Stomach (tissue), 9 donors: Measurements from ENCODE around the gene NKTR. TPM values are rescaled to one million over a fixed set of nuclear protein-coding genes. Genes with fewer than 3 reads are reported as not detected.

ENCODE experiments used
- DNase-seq, 2 donors: peaks; one replicate each; pipeline versions ENCODE4 v3.0.0 to v3.0.0-alpha.2; 2013 to 2019
- H3K27ac ChIP-seq, 5 donors: fragments of 200-600 bp in 4 of 5; sonication (generic) in 4 of 5; one replicate each; pipeline ENCODE4 v1.5.1; 2013 to 2019; ENCODE audit warnings: mild to moderate bottlenecking in 1 of 5, moderate library complexity in 1 of 5
- H3K27me3 ChIP-seq, 3 donors: fragments of 200-600 bp; sonication (generic); one replicate each; pipeline ENCODE4 v1.5.1; 2017 to 2019; ENCODE audit warnings: mixed run types in 1 of 3
- H3K36me3 ChIP-seq, 4 donors: fragments of 200-600 bp; sonication (generic); 1 replicate in 3 of 4; 2 replicates in 1 of 4; pipeline ENCODE4 v1.5.1; 2016 to 2019
- H3K4me1 ChIP-seq, 4 donors: fragments of 200-600 bp; sonication (generic); one replicate each; pipeline ENCODE4 v1.5.1; 2016 to 2019
- H3K4me3 ChIP-seq, 4 donors: fragments of 200-600 bp; sonication (generic) in 3 of 4; one replicate each; pipeline ENCODE4 v1.5.1; 2016 to 2019; ENCODE audit warnings: mild to moderate bottlenecking in 1 of 4
- H3K9me3 ChIP-seq, 4 donors: fragments of 200-600 bp; sonication (generic); one replicate each; pipeline ENCODE4 v1.5.1; 2016 to 2019
- CTCF ChIP-seq, 7 experiments: fragments of 450-650 bp in 4 of 7; fragments of 200-600 bp in 3 of 7; sonication (generic) in 3 of 7; IDR thresholded peaks; one replicate each; pipeline ENCODE4 v1.5.1; 2016 to 2019; ENCODE audit warnings: antibody characterized with exemption in 7 of 7, control low read depth in 2 of 7, mild to moderate bottlenecking in 1 of 7
- EP300 ChIP-seq: sonication (generic); formaldehyde crosslinking; IDR thresholded peaks from one replicate; pipeline ENCODE4 v1.6.1; 2017; ENCODE audit warnings: antibody characterized with exemption
- POLR2A ChIP-seq, 4 donors: fragments of 450-650 bp; IDR thresholded peaks; one replicate each; pipeline ENCODE4 v1.6.1; 2016; ENCODE audit warnings: antibody characterized with exemption in 4 of 4, control low read depth in 2 of 4, mild to moderate bottlenecking in 1 of 4, moderate library complexity in 1 of 4
- POLR2AphosphoS5 ChIP-seq, 3 donors: sonication (generic); formaldehyde crosslinking; IDR thresholded peaks; one replicate each; pipeline ENCODE4 v1.6.1; 2016; ENCODE audit warnings: antibody characterized with exemption in 3 of 3
- WGBS, 5 donors: extraction: QIAGEN DNeasy Blood & Tissue Kit in 3 of 5; methylation state at CpG; one replicate each; pipeline versions ENCODE4 v1.1.5 to v1.1.7; 2013 to 2018; 5-methylcytosine and 5-hydroxymethylcytosine counted together
- intact Hi-C: fragments of 100-400 bp; cut with DNase I; formaldehyde crosslinking; loops from one replicate; pipeline ENCODE4 v1.15.1; 2023; ENCODE audit warnings: low total_unique reads
- polyA plus RNA-seq, 3 donors: library from polyadenylated mRNA; stranded (reverse); fragments of 200-250 nt; gene quantifications; one replicate each; pipeline ENCODE4 v1.2.3, GENCODE V29; 2013
- total RNA-seq, 5 donors: library from RNA; depleted of rRNA; stranded (reverse); fragments of >200 nt; gene quantifications; one replicate each; pipeline versions ENCODE4 v1.1.0 to v1.2.3, GENCODE V29; 2014 to 2016
- donor health status: healthy with polysubstance abuse.
- donor health status: Bipolar disorder and iron deficiency.
- donor health status: healthy.

Gene NKTR
- total and polyA plus RNA-seq, 8 donors = 3.8 to 488 (median 106) TPM

DNA sequence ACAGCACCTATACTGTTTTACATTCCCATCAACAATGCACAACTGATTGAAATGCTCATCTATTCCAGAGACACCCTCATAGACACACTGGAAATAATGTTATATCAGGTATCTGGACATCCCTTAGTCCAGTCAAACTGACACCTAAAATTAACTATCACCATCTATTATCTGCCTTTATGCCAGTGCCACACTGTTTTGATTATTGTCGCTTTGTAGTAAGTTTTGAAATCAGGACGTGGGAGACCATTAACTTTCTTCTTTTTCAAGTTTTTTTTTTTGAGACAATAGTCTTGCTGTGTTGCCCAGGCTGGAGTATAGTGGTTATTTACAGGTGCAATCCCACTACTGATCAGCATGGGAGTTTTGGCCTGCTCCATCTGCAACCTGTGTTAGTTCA lies 75.4 kb downstream of the NKTR start:
- H3K4me1 ChIP-seq = no peaks in the 10 kb centered on the region
- 73 to 90% (median 87%) methylated on average over 2 of the region's 2 CpGs for WGBS, 5 donors
- DNase-seq = no peak
- no peaks in the 10 kb centered on the region for H3K9me3 ChIP-seq
- no peak overlapping the region for H3K27ac ChIP-seq
- H3K27me3 ChIP-seq = no peaks in the 10 kb centered on the region
- no peak overlapping the region for H3K4me3 ChIP-seq
- intact Hi-C loops = no loop called here
- TF ChIP-seq POLR2AphosphoS5 (IDR thresholded peaks at IDR 0.05) = no peak
- no peak for TF ChIP-seq EP300
- no peak for TF ChIP-seq POLR2A (IDR thresholded peaks at IDR 0.05)
- TF ChIP-seq CTCF (IDR thresholded peaks at IDR 0.05) = no peak
- no peaks in the 10 kb centered on the region for H3K36me3 ChIP-seq

DNA sequence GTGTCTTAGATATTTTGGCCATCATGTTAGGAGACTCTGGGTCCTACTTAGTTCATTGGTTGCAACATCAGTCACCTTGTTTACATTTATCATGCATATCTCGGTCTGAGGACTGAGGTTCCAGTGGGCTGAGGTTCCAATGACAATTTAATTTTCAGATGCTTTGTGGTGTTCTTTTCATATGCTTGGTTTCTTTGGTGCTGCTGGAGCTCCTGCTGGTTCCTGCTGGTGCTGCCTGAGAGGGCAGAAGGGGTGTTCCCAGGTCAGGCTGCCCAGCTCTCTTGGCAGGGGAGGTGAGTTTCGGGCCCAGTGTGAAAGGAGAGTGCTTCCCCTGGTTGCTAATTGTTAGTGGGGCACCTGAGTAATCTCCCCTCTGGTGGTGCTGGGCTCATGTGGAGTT lies 78.0 kb downstream of the NKTR start:
- intact Hi-C loops = no loop called here
- Histone ChIP-seq H3K27ac (no peak overlapping the region), H3K36me3 (no peaks in the 10 kb centered on the region), H3K4me3 (no peak overlapping the region), H3K4me1 (peaks cover 0 to 4% (median 0%) of the 10 kb centered on the region in 4 donors), H3K9me3 (no peaks in the 10 kb centered on the region), H3K27me3 (no peaks in the 10 kb centered on the region)
- WGBS, 5 donors = 64 to 82% (median 70%) methylated on average over 2 of the region's 2 CpGs
- TF ChIP-seq POLR2A (IDR thresholded peaks at IDR 0.05) (no peak), CTCF (IDR thresholded peaks at IDR 0.05) (no peak), EP300 (no peak), POLR2AphosphoS5 (IDR thresholded peaks at IDR 0.05) (no peak)
- no peak for DNase-seq

DNA sequence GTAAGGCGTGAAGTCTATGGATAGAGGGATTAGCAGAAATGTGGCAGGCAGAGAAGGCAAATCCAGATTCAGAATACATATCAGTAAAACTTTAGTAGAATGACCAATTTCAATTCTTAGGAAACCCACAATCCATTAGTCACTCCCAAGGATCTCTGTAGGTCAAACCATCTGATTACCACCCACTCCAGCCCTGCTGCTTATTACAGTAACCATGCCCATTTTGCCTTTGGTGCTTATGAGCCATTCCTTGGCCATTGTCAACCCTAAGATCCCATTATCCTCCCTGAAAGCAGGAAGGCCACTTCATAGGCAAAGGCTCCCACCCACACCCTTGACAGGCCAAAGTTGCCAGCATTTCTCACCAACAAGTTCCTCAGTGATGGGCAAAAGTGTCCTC lies 79.8 kb downstream of the NKTR start:
- H3K4me1 ChIP-seq = peaks cover 0 to 20% (median 8%) of the 10 kb centered on the region in 4 donors
- WGBS, 5 donors = 89 to 97% (median 93%) methylated on average over 1 of the region's 1 CpG
- no peak overlapping the region for H3K4me3 ChIP-seq
- H3K36me3 ChIP-seq = no peaks in the 10 kb centered on the region
- intact Hi-C loops = no loop called here
- H3K27me3 ChIP-seq = peaks cover 0 to 9% (median 2%) of the 10 kb centered on the region in 3 donors
- no peak for DNase-seq
- H3K27ac ChIP-seq = no peak overlapping the region
- no peak for TF ChIP-seq CTCF (IDR thresholded peaks at IDR 0.05)
- no peak for TF ChIP-seq POLR2A (IDR thresholded peaks at IDR 0.05)
- no peak for TF ChIP-seq POLR2AphosphoS5 (IDR thresholded peaks at IDR 0.05)
- TF ChIP-seq EP300 = no peak
- no peaks in the 10 kb centered on the region for H3K9me3 ChIP-seq

GRCh38 chr3:42680806-42681205 lies 80.3 kb downstream of the NKTR start:
- WGBS, 5 donors = 75 to 85% (median 81%) methylated on average over 4 of the region's 4 CpGs
- intact Hi-C loops = no loop called here
- TF ChIP-seq EP300 (no peak), CTCF (IDR thresholded peaks at IDR 0.05) (no peak), POLR2A (IDR thresholded peaks at IDR 0.05) (no peak), POLR2AphosphoS5 (IDR thresholded peaks at IDR 0.05) (no peak)
- Histone ChIP-seq H3K4me1 (peaks cover 0 to 25% (median 10%) of the 10 kb centered on the region in 4 donors), H3K27me3 (peaks cover 0 to 14% (median 7%) of the 10 kb centered on the region in 3 donors), H3K27ac (no peak overlapping the region), H3K4me3 (no peak overlapping the region), H3K9me3 (no peaks in the 10 kb centered on the region), H3K36me3 (no peaks in the 10 kb centered on the region)
- no peak for DNase-seq
